ENCODE results near the gene DNAH2. TPM values are rescaled to one million over a fixed set of nuclear protein-coding genes. Genes with fewer than 3 reads are reported as not detected.

Gene DNAH2
- total RNA-seq, 1 experiment from 2014 or later: 0.15 TPM

- H2AK5ac ChIP-seq (ENCODE audit: insufficient read length, low read length): no peak overlapping the region
- no peak overlapping the region for H3K18ac ChIP-seq (ENCODE audit: insufficient read length, low read depth, low read length)
- H3K4me1 ChIP-seq (ENCODE audit: insufficient read depth, low read length): no peaks in the 10 kb centered on the region; the same call in 1 of the 2 replicates
- H3K27ac Mint-ChIP-seq: peak overlapping the region in 1 of 3 experiments; percentile 52; a peak in 1 of 7 replicates
- H3T11ph ChIP-seq (ENCODE audit: low read length): no peak overlapping the region
- H3K9me3 ChIP-seq (ENCODE audit: control insufficient read depth, low read depth, low read length): no peaks in the 10 kb centered on the region
- H2BK120ac ChIP-seq (ENCODE audit: low read depth, low read length, poor library complexity, severe bottlenecking): no peak overlapping the region
- TF ChIP-seq, protein P1, sequence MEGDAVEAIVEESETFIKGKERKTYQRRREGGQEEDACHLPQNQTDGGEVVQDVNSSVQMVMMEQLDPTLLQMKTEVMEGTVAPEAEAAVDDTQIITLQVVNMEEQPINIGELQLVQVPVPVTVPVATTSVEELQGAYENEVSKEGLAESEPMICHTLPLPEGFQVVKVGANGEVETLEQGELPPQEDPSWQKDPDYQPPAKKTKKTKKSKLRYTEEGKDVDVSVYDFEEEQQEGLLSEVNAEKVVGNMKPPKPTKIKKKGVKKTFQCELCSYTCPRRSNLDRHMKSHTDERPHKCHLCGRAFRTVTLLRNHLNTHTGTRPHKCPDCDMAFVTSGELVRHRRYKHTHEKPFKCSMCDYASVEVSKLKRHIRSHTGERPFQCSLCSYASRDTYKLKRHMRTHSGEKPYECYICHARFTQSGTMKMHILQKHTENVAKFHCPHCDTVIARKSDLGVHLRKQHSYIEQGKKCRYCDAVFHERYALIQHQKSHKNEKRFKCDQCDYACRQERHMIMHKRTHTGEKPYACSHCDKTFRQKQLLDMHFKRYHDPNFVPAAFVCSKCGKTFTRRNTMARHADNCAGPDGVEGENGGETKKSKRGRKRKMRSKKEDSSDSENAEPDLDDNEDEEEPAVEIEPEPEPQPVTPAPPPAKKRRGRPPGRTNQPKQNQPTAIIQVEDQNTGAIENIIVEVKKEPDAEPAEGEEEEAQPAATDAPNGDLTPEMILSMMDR (conservative IDR thresholded peaks at IDR 0.05): no peak
- no peak overlapping the region for H2BK12ac ChIP-seq (ENCODE audit: insufficient read length, low read depth, low read length)
- no peaks in the 10 kb centered on the region for H3K79me2 ChIP-seq (ENCODE audit: insufficient read depth, low read length)
- H3K79me1 ChIP-seq (ENCODE audit: insufficient read depth, low read depth, low read length, poor library complexity, severe bottlenecking): no peaks in the 10 kb centered on the region
- no peak overlapping the region for H3K4ac ChIP-seq (ENCODE audit: low read depth, low read length)
- no peak overlapping the region for H4K8ac ChIP-seq (replicated peaks; ENCODE audit: insufficient read length, low read depth, low read length)
- H2BK20ac ChIP-seq (ENCODE audit: low read depth, low read length, poor library complexity, severe bottlenecking): no peak overlapping the region
- no peak overlapping the region for H3K27ac ChIP-seq (ENCODE audit: insufficient read length, low read depth, low read length)
- no peak overlapping the region for H2BK15ac ChIP-seq (ENCODE audit: low read depth, low read length)
- no CpG with 5 or more reads among the region's 9 CpGs for WGBS (ENCODE audit: extremely low coverage, insufficient read length, low lambda C conversion rate)
- H3K9ac ChIP-seq (ENCODE audit: extremely low read depth, insufficient read length, low read length): no peak overlapping the region
- peaks cover 2% of the 10 kb centered on the region for H3K23me2 ChIP-seq (ENCODE audit: insufficient read length, low read depth, low read length, poor library complexity, severe bottlenecking)
- no peak overlapping the region for H4K5ac ChIP-seq (ENCODE audit: insufficient read length, low read depth, low read length)
- H4K20me1 ChIP-seq (ENCODE audit: control insufficient read depth, insufficient read depth, insufficient read length): no peaks in the 10 kb centered on the region
- H3K4me3 Mint-ChIP-seq: no peak overlapping the region
- no peak overlapping the region for H2BK5ac ChIP-seq (ENCODE audit: insufficient read length, low read length)
- H3K36me3 Mint-ChIP-seq (ENCODE audit: insufficient read depth in 1 of 3, low read depth in 3 of 3): no peaks in the 10 kb centered on the region
- peaks cover 4% of the 10 kb centered on the region for H3K27me3 Mint-ChIP-seq (ENCODE audit: low read depth)
- H2AFZ ChIP-seq (ENCODE audit: low read length): no peak overlapping the region
- H3K4me2 ChIP-seq (ENCODE audit: insufficient read depth, insufficient read length, low read length): no peak overlapping the region
- no peak overlapping the region for H3K56ac ChIP-seq (ENCODE audit: insufficient read length, low read depth, low read length)
- H3K27me3 ChIP-seq (ENCODE audit: insufficient read depth, low read length): no peaks in the 10 kb centered on the region
- DNase-seq: no peak
- H3K23ac ChIP-seq (ENCODE audit: insufficient read length, low read depth, low read length): no peak overlapping the region
- no peak overlapping the region for H3K14ac ChIP-seq (ENCODE audit: insufficient read depth, low read length)
- H3K4me1 Mint-ChIP-seq: peaks cover 5 to 6% of the 10 kb centered on the region in 2 experiments
- H3K9me3 Mint-ChIP-seq: no peaks in the 10 kb centered on the region
- H4K91ac ChIP-seq (ENCODE audit: insufficient read length, low read depth, low read length): no peak overlapping the region
Observed at GRCh38 chr17:7789131-7789530, 71.6 kb downstream of the DNAH2 start.
